GM21526 (cell line): ENCODE results near the gene SEZ6.

Source experiments
- ATAC-seq: cut with Tn5 transposase; IDR thresholded peaks from one replicate; pipeline ENCODE4 v1.9.1; 2021; ENCODE audit warnings: moderate library complexity; ENCODE audit not compliant: unreplicated experiment, low FRiP score

Gene SEZ6

DNA sequence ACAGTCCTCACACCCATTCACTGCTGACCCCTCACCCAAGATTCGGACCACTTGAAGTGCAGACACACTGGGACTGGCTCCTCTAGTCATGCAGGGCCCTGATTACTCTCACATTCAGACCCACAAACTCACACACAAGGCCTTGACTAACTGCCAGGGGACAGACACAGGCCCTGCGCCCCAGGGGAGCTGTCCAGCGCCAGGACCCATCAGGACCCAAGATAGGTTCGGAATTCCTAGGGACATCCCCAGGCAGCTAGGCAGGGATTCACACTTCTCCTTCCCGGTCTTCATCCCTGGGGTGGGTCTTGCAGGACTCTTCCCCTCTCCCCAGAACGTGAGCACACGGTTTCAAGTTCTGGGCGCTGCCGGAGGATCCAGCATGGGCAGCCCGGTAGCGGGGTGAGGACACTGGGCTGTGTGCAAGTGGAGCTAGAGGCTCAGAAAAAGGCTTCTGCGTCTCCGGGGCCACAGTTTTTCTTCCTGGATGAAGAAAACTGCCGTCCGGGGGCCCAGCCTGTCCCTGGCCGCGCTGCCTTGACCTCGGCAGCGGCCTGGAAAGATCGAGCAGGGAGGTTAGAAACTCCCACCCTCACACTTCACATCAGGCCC lies 1.6 kb downstream of the SEZ6 start:
- no peak for ATAC-seq

DNA sequence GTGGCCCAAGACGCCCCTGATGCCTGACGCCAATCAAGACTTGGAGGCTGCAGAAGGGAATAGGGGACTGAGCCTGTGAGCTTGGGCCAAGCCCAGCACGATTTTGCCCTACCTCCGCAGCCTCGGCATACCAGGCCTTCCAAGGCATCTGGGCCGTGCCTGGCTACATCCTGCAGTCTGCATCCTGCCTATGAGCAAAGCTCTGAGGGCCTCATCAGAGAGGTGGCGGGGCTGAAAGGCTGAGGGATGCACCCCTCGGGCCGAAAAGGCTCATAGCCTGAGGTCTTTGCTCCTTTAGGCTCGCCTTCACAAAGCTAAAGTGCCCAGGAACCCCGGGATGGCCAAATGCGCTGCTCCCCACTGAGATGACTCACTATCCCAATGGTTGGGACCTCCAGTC lies 2.5 kb downstream of the SEZ6 start:
- no peak for ATAC-seq

DNA sequence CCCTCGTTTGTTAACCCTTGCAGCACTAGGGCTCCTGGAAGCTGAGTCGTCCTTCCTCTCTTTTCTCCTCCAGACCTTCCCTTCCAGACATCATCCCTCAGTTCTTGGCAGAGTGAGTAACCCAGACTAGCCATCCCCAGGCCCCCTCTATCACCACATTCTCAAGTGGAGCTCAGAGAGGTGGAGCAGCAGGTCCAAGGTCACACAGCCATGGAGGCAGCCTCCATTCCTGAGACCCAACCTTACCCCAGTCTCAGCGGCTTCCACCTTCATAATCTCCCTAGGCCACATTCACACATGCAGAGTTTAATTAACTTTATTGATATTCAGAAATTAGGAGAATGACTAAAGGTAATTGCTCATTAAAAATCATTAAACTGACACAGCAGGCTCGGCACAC lies 3.0 kb downstream of the SEZ6 start:
- no peak for ATAC-seq

DNA sequence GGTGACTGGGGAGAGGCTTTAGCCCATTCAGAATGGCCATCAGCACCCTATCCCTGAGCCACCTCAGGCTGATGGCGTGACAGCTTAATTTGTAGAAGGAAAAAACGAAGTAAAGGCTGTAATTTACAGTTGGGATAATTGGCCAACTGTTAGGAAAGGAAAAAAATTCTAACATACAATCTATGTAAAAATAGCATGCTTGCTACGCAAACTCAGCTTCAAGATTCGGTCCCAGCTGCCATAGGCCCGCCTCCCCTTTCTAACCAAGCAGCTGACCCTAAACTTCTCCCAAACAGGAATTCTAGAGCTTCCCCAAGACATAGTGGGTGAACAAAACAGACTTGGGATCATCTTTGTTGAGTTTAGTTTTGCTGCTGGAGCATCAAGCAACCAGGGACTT lies 4.9 kb downstream of the SEZ6 start:
- no peak for ATAC-seq

DNA sequence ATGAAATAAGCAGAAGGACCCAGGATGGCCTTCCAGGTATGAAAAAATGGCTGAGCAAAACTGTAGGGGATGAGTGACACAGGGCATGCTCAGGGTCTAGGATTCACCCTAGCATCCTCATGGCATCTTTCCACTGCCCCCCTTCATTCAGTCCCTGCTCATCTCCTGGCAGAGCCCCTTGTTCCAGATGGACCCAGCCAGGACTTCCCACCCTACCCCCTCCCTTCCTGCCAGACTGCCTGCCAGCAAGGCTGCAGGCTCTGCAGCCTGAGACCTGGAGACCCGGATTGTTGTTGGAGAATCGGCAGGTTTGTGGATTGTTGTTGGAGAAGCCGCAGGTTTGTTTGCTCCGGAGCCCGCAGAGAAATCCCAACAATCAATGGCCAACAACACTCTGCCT lies 6.6 kb downstream of the SEZ6 start:
- ATAC-seq = no peak

DNA sequence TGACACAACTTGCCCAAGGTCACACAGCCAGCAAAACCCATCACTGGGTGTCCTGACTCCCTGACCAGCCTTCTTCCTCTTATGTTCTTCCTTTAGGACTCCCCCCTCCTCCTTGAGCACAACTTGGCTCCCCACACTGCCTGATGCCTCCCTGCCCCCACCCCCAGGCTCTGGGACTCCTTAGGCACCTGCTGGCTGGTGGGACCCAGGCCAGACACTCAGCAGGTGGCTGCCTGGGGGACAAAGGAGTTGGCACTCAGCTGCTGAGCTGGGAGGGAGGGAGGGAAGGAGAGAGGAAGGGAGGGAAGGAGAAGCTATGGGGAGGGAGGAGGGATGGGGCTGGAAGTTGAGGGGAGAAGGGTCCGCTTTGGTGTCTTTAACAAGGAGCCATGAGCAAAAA lies 8.0 kb downstream of the SEZ6 start:
- no peak for ATAC-seq

DNA sequence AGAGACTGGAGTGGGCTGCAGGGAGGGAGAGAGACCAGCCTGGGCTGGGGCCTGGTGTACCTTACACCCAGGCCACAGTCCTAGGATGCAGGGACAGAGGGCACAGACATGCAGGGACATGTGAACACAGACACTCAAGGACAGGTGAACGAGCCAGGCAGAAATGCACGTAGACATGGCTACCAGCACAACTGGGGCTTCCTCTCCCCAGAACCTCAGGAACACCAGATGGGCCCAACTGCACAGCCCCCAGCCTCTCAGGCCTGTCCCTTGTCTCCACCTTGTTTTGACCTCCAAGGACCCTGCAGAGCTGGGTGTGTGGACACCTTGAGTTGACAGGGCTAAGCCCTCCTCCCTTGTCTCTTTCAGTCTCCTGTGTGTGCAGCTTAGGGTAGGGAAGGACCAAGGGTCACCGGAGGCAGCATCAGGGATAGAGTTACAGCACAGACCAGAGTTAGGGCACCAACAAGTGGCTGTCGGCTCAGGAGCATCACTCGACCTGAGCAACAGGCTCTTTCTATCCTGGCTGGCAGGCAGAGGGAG lies 9.2 kb downstream of the SEZ6 start:
- ATAC-seq = no peak

DNA sequence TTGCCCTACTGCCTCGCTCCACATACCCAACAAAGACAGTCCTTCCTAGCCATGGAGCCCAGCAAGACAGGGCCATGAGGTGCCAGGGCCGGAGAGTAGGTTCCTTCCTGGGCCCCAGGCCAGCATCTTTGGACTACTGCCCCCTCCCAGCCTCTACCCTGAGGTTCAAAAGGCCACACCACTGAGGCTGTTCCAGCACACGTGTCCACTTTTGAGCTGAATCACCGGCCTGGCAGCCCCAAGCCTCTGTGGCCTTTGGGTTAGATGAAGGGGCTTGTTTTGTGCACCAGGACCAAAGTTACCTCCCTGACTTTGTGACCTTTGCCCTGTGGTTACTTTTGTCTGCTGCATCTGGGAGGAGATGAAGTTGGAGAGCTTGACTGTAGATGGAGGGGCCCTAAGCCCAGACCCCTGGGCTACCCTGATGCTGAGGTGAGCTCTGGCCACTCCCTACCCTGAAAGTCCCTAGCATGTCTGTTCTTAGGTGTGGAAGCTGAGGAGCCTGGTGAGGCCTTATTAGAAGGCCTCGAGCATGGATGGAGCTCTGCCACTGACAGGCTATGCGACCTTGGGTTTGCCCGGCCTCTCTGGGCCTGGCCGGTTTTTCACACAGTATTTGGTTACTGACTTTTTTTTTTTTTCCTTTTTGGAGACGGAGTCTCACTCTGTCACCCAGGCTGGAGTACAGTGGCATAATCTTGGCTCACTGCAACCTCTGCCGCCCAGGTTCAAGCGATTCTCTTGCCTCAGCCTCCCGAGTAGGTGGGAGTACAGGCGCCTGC lies 12.0 kb downstream of the SEZ6 start:
- ATAC-seq = no peak

DNA sequence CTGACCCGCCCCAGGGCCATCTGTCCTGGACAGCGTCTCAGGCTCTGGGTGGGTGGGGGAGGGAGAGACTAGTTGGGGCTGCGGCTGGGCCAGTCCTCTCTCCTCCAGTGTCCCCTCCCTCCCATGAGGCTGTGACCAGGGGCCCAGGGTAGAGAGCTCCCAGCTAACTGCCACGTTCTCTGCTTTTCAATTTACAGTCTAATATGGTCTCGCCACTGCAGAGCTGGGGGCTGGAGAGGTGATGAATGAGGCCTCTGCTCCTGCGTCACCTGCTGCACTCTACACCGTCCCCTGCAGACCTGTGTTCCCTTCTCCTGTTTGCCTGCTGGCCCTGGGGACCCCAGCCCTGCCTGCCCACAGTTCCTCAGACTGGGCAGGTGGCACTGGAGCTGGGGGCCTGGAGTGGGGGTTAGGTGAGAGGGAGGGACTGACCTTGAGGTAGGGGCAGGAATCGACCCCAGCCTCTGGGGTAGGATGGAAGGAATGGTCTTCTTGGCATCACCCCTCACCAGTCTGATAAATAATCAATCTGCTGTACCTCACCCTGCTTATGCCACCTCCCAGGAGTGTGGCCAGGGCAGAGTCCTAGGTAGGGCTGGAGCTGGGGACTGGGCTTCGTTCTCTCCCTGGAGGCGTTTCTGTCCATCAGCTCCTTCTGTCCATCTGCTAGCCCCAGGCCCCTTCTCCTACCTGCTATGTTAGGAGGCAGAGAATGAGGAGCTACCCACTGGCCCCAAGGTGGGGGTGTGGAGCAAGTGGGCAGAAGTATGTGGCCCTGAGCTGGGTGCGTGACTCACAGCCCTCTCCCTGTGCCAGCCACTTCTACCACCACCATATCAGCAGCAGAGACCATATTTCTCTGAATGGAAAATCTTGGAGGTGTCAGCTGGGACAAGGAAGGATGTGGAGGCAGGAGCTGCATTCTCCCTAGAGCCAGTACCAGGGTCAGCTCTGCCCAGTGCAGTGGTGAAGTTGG lies 12.9 kb downstream of the SEZ6 start:
- no peak for ATAC-seq

DNA sequence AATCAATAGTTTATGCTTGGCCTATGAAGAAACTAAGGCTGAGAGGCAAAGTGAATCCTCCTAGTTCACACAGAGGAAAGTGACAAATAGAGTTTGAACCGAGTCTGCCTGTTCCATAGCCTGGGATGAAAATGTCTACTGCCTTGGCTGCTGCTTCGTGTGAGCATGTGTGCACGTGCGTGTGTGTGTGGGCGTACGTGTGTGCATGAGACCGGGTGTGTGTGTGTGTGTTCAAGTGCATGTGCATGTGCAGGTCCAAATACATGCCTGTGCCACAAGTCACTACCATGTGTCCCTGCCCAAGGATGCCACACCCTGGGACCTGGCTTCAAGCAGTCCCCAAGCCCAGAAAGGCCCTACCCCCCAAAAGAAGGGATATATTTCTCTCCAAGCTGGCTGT lies 13.6 kb downstream of the SEZ6 start:
- ATAC-seq = no peak

DNA sequence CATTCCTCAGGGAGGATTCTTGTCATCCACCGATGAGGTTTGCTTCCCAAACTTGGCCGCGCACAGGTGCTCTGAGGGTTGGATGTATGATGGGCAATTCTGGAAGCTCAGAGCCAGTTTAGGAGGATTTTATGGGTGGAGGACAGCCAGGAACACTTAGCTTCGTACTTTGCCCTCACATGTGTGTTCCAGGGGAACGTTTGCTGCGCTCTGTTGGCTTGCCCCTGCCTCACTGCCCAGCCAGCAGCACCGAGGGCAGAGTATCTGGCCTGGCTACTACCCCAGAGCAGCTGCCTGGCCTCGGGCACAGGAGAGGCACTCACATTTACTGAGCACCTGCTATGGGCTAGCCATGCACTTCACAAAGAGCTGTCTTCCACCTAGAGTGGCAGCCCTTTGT lies 14.1 kb downstream of the SEZ6 start:
- no peak for ATAC-seq

DNA sequence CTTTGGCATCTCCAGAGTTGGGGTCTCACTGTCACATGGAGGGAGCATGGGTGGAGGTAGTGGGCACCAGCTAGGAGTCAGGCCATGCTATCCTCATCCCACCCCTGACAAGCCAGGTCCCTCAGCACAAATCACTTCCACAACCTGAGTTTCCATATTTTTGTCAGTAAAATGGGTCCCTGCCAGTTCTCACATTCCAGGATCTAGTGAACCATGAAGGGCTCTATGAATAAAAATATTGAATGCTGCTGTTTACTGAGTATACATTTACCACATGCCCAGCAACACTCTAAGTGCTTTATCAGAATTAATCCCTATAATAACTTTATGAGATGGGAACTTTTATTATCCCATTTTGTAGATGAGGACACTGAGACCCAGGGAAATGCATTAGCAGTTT lies 16.8 kb downstream of the SEZ6 start:
- ATAC-seq = no peak

DNA sequence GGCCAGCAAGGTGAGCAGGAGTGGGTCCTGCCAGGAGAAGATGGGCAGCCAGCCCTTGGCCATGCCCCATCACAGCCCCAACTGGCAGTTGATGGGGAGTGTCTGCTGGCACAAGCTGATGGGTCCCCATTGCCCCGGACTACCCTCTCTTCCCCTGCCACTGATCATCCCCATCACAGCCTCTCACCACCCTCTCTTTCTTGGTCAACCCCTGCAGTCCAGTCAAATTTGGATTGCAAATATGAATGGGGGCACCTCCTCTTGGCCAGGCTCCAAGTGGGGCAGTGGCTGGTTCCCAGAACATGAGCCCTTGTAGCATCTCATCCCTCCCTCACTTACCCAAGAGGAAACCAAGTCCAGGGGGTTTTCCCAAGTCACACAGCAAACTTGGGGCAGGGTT lies 17.4 kb downstream of the SEZ6 start:
- ATAC-seq = no peak

DNA sequence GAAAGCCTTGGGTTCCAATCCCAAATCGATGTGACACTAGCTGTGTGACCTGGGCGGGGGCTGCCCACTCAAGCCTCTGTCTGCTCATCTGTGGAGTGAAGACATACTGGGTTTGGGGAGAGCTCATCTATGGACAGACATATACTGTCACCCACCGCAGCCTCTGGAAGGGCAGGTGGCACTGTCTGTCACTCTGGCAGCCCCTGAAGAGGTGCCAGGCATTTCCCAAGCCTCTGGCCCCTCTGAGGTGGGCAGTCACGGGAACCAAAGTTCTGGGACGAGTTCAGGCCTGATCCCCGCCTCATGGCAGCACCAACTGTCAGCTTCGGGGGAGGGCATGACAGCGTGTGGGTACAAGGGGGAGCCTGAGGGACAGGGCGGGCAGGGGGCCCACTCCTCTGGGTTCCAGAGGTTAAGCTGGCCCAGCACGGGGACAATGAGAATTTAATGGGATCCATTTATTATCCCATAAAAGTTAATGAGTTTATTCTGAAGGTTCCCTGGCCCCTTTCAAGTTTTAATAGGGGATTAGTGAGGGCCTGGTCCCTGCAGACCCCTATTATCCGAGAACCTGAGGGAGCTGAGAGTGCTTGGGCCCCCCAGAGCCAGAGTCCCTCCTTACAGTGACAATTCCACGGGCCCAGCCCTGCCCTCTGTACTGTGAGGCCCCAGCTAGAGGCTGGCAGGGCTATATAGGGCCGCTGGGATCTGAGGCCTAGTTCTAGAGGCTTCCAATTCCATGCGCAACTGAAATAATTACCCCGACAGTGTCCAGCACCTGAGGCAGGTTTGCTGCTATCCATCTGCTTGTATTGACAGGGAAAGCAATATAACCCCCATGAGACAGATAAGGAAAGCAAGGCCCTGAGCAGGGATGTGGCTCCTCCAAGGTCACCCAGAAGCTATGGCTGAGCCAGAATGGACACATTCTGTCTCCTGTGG lies 18.8 kb downstream of the SEZ6 start:
- no peak for ATAC-seq

DNA sequence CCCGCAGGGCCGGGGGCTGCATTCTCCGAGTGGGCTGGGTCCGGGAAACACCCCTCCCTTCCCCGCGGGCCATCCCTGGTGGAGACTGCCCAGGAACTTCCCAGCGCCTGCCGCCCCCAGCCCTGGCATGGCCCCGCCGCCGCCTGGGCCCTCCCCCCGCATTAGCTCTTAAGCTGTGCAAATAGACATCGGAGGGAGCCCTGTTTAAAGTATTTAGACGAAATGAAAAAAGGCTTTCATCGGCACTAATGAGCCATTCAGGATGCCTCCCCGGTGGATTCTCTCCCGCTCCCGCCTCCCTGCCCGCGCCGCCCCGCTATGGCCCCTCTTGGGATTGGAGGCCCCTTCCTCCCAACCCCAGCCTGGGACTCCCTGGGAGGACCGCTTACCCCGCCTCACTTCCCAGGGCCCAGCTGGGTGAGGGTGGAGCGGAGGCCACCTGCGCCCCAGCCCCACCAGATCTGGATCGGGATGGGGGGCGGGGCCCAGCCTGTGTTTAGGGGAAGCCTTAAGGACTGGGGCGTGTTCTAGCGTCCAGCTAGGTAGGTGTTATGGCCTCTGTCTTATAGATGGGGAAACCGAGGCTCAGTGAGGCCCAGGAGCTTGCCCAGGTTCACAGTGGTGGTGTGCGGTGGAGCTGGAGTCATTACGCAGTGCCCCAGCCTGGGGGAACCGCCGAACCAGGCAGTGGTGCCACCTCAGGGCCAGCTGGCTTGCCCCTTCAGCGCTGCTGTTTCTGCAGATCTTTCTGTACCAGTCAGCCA lies 19.7 kb downstream of the SEZ6 start:
- ATAC-seq = no peak

DNA sequence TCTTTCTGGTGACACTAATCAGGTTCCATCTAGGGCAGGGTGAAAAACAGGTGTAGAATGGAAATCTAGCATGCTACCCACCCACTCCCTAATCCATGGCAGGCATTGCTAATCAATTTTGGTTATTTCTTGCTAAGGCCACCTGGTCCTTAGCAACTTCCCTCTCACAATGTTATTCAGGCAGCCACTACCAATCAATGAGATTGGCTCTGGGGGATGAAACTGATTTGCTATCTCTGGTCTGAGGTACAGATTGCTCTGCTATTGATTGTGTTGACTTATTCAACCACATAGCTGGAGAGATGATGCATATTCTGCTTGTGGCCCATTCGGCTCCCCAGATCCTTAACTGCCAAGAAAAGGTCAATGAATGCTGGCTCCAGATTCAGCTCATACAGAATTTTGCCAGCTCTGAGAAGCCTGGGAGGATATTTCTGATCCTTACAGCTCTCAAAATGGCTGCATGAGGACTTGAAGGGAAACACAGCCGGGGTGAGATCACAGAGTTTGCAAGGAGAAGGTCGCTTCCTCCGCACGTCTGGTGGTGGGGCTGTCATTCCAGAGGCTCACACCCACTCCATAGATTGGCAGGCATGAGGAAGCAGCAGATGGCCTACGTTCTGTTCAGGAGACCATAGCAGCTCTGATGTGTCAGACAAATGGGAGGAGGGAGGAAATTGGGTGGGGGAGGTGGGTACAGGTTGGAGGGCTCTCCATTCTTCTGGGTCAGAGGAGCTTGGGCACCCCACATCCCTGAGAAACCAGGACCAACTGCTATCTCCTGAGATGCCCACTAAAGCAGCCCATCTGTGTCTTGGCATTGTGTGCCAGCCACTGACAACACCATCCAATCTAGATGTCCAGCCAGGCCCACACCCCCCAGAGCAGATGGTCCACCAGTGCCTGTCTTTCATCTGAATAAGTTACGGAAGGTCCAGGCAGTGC lies 22.3 kb downstream of the SEZ6 start:
- ATAC-seq = no peak

DNA sequence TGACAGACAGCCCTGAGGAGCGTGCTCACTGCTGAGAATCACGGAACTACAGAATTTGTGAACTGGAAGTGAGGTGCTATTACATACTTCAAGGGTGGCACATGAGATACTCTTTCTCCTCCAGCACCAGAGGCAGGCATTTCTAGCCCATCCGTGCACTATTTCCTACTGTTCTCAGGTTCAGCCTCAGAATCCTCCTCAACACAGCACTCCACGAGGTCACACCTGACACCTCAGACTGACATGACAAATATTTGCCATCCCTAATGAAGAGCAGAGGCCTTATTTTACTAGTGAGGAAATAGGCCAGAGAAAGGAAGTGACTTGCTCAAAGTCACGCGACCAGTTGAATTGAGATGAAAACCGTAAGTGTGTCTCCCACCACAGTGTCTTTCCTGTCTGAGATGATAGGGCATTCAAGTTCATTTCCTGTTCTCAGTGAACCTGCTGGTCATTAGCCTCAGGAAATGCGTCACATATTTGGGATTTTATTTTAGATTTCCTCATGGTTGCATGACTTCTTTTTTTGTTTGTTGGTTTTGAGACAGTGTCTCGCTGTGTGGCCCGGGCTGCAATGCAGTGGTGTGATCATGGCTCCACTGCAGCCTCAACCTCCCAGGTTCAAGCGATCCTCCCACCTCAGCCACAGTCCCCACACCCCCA lies 23.6 kb downstream of the SEZ6 start:
- ATAC-seq = no peak
